ENCODE measurements around the gene TEC. TPM values are rescaled to one million over a fixed set of nuclear protein-coding genes. Genes with fewer than 3 reads are reported as not detected.
"Not testable (repeated sequence)": the region's sequence is repeated elsewhere in the genome, so short reads cannot be mapped to it uniquely, and the experiment has no call there.

Gene TEC
- polyA plus RNA-seq, 4 donors, result 2.4 to 4.2 (median 3.8) TPM

- no peak for DNase-seq (ENCODE audit: low read depth in 4 of 4, low spot score in 2 of 4)
These were observed 100.0 kb downstream of the TEC start for GRCh38 chr4:48169636-48170035.

- no peak for DNase-seq (ENCODE audit: low read depth in 4 of 4, low spot score in 2 of 4)
These were observed 101.9 kb downstream of the TEC start for GRCh38 chr4:48167538-48168263.

- not testable (repeated sequence) for DNase-seq (ENCODE audit: low read depth in 4 of 4, low spot score in 2 of 4)
These were observed 105.1 kb downstream of the TEC start for GRCh38 chr4:48164561-48164960.

- no peak for DNase-seq (ENCODE audit: low read depth in 4 of 4, low spot score in 2 of 4)
These were observed 105.9 kb downstream of the TEC start for GRCh38 chr4:48163746-48164145.

GRCh38 chr4:48162162-48162561, 107.5 kb downstream of the TEC start:
- DNase-seq (ENCODE audit: low read depth in 4 of 4, low spot score in 2 of 4), result no peak

- no peak for DNase-seq (ENCODE audit: low read depth in 4 of 4, low spot score in 2 of 4)
These were observed 112.4 kb downstream of the TEC start for GRCh38 chr4:48157271-48157670.

- no peak for DNase-seq (ENCODE audit: low read depth in 4 of 4, low spot score in 2 of 4)
These were observed 113.2 kb downstream of the TEC start for GRCh38 chr4:48156423-48156822.

- no peak for DNase-seq (ENCODE audit: low read depth in 4 of 4, low spot score in 2 of 4)
These were observed 115.7 kb downstream of the TEC start for GRCh38 chr4:48153791-48154550.

- no peak for DNase-seq (ENCODE audit: low read depth in 4 of 4, low spot score in 2 of 4)
These were observed 117.4 kb downstream of the TEC start for GRCh38 chr4:48152259-48152658.

GRCh38 chr4:48149827-48150370, 119.7 kb downstream of the TEC start:
- DNase-seq (ENCODE audit: low read depth in 4 of 4, low spot score in 2 of 4), result no peak

- no peak for DNase-seq (ENCODE audit: low read depth in 4 of 4, low spot score in 2 of 4)
These were observed 122.0 kb downstream of the TEC start for GRCh38 chr4:48147621-48148020.

- DNase-seq (ENCODE audit: low read depth in 4 of 4, low spot score in 2 of 4), result no peak
These were observed 128.6 kb downstream of the TEC start for GRCh38 chr4:48141048-48141447.

GRCh38 chr4:48139691-48140090, 129.9 kb downstream of the TEC start:
- no peak for DNase-seq (ENCODE audit: low read depth in 4 of 4, low spot score in 2 of 4)

- DNase-seq (ENCODE audit: low read depth in 4 of 4, low spot score in 2 of 4), result no peak
These were observed 130.7 kb downstream of the TEC start for GRCh38 chr4:48138936-48139335.

GRCh38 chr4:48138511-48138910, 131.1 kb downstream of the TEC start:
- DNase-seq (ENCODE audit: low read depth in 4 of 4, low spot score in 2 of 4), result no peak

- no peak for DNase-seq (ENCODE audit: low read depth in 4 of 4, low spot score in 2 of 4)
These were observed 131.8 kb downstream of the TEC start for GRCh38 chr4:48137846-48138245.

- DNase-seq (ENCODE audit: low read depth in 4 of 4, low spot score in 2 of 4), result no peak
These were observed 135.6 kb downstream of the TEC start, which contains the start of gene TXK for GRCh38 chr4:48134081-48134480. TXK (minus strand) TSS chr4:48134250; CDS start chr4:48134170, 80 bp downstream.

GRCh38 chr4:48133669-48134068, 136.0 kb downstream of the TEC start:
- DNase-seq (ENCODE audit: low read depth in 4 of 4, low spot score in 2 of 4), result no peak

- no peak for DNase-seq (ENCODE audit: low read depth in 4 of 4, low spot score in 2 of 4)
These were observed 137.9 kb downstream of the TEC start for GRCh38 chr4:48131736-48132135.

GRCh38 chr4:48130100-48130499, 139.5 kb downstream of the TEC start:
- DNase-seq (ENCODE audit: low read depth in 4 of 4, low spot score in 2 of 4), result no peak

GRCh38 chr4:48129307-48130014, 140.2 kb downstream of the TEC start:
- no peak for DNase-seq (ENCODE audit: low read depth in 4 of 4, low spot score in 2 of 4)
